HG02852 (cell line): Measurements from ENCODE around the gene WDR20.

Experiments used
- ATAC-seq: cut with Tn5 transposase; IDR thresholded peaks from one replicate; pipeline ENCODE4 v1.9.1; 2021; ENCODE audit warnings: mild to moderate bottlenecking, moderate library complexity; ENCODE audit not compliant: unreplicated experiment

The WDR20 gene

GRCh38 chr14:102196039-102196901 is 56.6 kb downstream of the WDR20 start:
- ATAC-seq, result no peak

DNA sequence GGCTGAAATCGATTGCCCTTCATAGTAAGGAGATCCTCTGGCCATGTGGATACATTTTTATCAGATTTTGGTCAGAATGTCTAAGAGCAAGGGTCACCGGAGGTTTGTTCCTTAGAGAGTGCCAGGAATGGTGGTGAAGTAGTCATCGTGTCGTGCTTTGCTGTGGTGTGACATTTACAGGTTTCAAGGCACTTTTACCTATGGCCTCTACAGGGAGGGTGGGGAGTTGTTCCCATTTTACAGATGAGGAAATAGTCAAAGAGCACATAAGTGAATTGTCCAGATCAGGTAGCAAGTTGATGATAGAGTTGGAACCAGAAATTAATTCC is 57.2 kb downstream of the WDR20 start:
- ATAC-seq, result no peak

DNA sequence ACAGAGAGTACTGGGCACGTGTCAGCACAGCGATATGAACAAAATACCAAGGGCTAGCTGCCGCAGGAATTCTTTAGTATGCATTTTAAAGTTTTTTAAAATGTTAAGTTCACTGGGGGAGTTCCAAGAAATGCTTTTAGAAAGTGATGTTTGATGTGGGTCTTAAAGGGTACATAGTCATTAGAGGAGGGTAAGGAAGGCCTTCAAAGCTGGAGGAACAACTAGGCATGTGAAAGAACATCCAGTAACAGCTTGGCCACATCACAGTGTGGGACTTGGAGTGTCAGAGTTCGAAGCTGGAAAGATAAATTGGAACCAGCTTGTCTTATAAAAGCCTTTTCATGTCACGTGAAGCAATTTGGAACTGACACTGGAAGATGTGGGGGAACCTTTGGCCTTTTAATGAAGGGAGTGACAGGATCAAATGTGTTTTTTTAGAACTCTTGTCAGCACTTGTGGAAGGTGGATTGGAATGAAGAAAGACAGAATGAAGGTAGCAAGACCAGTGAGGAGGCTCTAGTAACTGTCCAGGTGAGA is 57.7 kb downstream of the WDR20 start:
- no peak for ATAC-seq

DNA sequence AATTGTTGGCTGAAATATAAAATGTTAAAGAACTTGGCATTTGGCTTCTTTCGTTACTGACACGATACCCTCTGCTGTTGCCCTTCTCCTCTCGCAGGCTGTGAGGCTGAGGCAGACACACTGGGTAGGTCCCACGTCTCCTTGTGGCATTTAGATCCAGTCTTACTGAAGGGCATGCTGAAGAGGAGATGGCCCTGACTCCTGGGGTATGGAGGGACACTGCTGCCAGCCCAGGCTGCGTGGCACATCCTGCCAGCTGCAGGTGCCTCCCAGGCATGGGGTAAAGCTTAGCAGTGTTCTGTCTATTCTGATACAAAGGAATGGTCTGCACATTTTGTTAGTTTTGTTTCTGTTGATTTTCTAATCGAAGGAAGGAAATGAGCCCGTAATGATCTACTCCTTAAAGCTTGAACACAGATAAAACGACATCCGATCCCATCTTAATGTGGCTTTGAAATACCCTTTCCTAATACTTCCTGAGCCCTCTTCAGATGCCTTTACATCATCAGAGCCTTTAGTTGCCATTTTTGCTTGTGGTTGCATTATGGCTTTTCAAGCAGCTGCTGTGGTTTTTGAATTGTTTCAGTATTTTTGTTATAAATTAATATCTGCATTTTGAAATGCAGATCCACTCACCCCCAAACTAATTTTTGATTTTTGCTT is 61.1 kb downstream of the WDR20 start:
- ATAC-seq, result no peak

DNA sequence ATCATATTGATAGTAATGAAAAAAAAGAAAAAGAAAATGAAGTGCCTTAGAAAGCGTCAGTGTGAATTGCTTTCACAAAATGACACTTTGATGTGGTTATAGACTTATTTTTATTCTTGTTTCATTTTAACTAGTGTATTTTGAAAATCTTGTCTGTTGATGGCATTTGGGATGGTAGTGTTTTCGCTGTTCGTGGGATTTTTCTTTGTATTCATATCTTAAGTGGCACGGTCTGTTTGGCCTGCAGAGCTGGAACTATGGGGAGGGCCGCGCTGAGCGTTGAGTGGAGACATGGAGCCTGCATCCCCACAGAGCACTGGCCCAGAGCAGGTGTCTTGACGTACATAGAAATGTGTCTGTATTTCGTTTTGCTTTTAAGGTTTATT is 61.6 kb downstream of the WDR20 start:
- no peak for ATAC-seq

GRCh38 chr14:102201776-102202175 is 62.1 kb downstream of the WDR20 start:
- no peak for ATAC-seq

- ATAC-seq, result no peak
These were observed 63.2 kb downstream of the WDR20 start for GRCh38 chr14:102202944-102203343.

DNA sequence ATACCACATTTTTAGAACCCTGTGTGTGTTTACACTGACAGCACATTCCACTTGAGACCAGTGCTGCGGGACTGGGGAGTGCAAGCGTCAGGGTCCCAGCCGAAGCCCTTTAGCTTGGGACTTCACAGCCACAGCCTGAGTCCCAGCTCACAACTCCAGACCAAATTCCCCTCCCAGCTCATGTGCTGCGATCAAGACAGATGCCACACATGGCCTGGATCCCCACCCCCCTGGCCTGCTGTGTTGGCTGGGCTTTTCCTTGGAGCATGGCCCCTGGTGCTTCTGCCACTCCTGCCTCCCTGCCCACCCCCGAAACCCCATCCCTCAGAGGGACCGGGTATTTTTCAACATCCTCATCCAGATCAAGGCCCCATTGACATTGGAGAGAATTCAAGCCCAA is 63.7 kb downstream of the WDR20 start:
- no peak for ATAC-seq

GRCh38 chr14:102205560-102205959 is 65.9 kb downstream of the WDR20 start:
- ATAC-seq, result no peak

- no peak for ATAC-seq
These were observed 67.2 kb downstream of the WDR20 start for GRCh38 chr14:102206918-102207317.

GRCh38 chr14:102207831-102208365 is 68.2 kb downstream of the WDR20 start:
- no peak for ATAC-seq

- ATAC-seq, result no peak
These were observed 69.0 kb downstream of the WDR20 start for GRCh38 chr14:102208741-102209140.

DNA sequence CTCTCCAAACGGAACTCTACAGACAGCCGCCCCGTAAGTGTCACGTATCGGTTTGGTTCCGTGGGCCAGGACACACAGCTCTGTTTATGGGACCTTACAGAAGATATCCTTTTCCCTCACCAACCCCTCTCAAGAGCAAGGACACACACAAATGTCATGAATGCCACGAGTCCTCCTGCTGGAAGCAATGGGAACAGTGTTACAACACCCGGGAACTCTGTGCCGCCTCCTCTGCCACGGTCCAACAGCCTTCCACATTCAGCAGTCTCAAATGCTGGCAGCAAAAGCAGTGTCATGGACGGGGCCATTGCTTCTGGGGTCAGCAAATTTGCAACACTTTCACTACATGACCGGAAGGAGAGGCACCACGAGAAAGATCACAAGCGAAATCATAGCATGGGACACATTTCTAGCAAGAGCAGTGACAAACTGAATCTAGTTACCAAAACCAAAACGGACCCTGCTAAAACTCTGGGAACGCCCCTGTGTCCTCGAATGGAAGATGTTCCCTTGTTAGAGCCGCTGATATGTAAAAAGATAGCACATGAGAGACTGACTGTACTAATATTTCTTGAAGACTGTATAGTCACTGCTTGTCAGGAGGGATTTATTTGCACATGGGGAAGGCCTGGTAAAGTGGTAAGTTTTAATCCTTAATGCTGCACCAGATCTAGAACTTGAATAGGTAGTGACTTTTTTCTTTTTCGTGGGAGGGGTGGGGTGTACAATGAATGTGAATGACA is 69.7 kb downstream of the WDR20 start:
- no peak for ATAC-seq

DNA sequence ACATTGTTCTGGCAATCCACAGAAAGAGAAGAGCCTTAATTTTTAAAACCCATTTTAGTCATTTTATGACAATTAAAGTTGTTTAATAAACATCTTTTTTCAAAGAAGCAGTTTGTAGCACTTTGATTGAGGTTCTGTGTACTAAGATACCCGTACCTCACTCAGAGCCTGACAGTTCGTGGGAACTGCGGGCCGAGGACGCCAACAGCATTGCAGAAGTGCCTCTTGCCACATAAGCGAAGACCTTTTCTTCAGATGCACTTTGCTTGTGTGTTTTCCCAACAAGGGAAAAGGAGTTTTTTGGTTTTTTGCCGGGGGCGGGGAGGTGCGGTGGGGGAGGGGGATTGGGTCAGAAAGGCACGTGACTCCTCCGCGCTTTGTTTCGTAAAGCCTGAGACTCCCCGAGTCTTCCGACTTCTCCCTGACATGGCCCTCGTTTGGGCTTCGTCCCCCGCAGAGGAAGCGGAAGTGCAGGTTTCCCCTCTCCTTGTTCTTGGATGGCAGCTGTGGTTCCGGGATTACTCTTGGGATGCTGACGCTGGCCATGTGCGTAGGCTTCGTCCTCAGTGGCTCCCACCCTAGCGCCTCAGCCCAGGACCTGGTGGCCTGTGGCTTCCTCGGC is 70.8 kb downstream of the WDR20 start:
- ATAC-seq, result no peak

- ATAC-seq, result no peak
These were observed 71.5 kb downstream of the WDR20 start for GRCh38 chr14:102211240-102211639.

DNA sequence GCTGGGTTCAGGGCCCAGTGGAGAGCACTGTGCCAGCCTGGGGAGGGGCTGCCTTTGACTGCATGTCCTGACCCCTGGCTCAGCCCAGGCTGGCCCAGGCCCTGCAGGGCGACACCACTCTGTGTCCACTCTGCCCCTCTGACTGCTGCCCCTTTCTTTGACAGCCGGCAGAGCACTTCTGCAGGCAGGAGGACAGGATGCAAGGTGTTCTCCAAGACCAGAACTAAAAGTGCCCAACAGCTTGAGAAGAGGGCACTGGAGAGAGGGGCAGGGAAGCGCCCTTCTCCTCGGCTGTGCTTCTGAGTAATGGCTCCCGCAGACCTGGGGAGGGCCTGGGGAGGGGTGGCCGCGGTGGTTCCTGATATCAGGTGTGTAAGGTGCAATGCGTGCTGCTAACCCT is 72.7 kb downstream of the WDR20 start:
- ATAC-seq, result no peak

DNA sequence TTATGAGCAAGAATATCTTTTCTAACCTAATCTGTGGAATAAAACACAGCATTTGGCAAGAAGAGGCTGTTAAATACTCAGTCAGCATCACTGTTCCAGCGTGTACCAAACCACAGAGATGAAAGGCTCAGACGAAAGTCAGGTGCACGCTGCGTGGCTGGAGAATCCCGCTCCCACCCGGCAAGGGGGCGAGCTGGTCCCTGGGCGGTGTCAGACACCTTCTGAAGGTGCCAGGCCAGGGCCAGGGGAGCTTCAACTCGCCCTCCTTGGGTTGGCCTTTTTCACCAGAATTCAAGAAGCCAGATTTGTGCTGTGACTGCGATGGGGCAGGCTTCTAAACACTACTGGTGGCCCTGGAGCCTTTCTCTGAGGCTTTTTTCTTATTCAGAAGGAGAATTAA is 73.1 kb downstream of the WDR20 start:
- ATAC-seq, result no peak

DNA sequence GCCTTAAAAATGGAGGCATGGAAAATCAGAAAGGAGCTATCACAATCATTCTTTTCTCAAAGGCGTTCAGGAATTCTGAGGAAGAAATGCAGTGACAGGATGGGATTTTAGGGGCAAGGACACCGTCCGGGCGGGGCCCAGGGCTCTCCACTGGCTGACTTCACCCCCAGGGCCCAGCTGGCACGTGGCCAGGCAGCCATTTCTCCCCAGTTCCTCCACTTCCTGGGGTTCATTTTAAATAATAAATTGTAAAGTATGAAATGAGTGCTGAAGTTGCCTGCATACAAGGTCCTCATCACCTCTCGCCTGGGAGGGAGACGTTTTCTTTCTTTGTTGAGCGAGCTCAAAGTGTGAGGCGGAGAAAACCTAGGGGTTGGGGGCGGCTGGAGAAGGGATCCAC is 73.8 kb downstream of the WDR20 start:
- no peak for ATAC-seq

DNA sequence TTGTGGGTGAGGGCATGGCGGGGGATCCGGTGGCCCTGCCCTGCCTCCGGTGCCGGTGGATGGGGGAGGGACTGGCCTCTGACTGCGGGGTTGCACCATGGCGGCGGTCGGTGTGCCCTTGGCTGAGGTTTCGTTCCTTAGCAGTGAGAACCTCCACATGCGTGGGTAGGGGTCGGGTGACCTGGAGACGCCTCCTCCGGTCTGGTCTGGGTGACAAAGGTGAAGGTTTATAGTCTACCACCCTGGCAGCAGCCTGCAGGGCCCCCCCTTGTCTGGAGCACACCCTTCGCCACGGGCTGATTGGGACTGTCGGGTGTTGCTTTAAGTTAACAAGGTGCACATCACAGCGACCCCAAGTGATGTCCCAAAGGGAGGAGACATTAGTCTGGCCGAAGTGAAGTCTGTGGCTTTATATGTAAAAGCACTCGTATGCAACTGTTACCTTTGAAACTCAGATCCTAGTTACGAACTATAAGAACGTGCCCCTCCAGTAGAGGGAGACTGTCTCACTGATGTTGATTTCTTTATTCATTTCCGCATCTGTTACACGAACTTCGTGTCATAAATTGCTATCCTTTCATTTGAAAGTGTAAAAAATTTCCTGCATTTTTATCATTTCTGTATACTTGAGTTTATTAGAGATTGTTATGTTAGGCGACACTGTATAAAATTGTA is 74.4 kb downstream of the WDR20 start:
- ATAC-seq, result no peak

- no peak for ATAC-seq
These were observed 75.4 kb downstream of the WDR20 start for GRCh38 chr14:102215071-102215470.
